CD8-positive, alpha-beta memory T cell (primary cell): ENCODE measurements around the gene TSPY8. TPM values are rescaled to one million over a fixed set of nuclear protein-coding genes. Genes with fewer than 3 reads are reported as not detected.
"Not testable (repeated sequence)": the region's sequence is repeated elsewhere in the genome, so short reads cannot be mapped to it uniquely, and the experiment has no call there.

Experiments used
- CTCF ChIA-PET: fragments of 350-600 bp; sonication (Branson Sonifier 250); formaldehyde crosslinking; loops from one replicate; lab custom pipeline; 2021; ENCODE audit warnings: antibody characterized with exemption; lab: Charles Lee
- POLR2A ChIA-PET: fragments of 350-600 bp; sonication (Branson Sonifier 250); formaldehyde crosslinking; loops from one replicate; lab custom pipeline; 2021; ENCODE audit warnings: antibody characterized with exemption; lab: Charles Lee
- DNase-seq, 5 donors: peaks; one replicate each; pipeline versions ENCODE4 v3.0.0 to v3.0.0-alpha.2; 2020 to 2022; ENCODE audit warnings: mixed read lengths in 1 of 5
- H3K27ac ChIP-seq: one replicate; pipeline ENCODE4 v1.7.0; 2013; ENCODE audit warnings: low read depth, mild to moderate bottlenecking, low read length, moderate library complexity
- H3K27me3 ChIP-seq: 2 replicates; pipeline ENCODE4 v1.7.0; 2013; ENCODE audit warnings: low read length, mild to moderate bottlenecking; ENCODE audit not compliant: insufficient read depth, poor library complexity, severe bottlenecking
- H3K36me3 ChIP-seq: 2 replicates; pipeline ENCODE4 v1.7.0; 2013; ENCODE audit warnings: mild to moderate bottlenecking, low read length, moderate library complexity; ENCODE audit not compliant: insufficient read depth
- H3K4me1 ChIP-seq: 2 replicates; pipeline ENCODE4 v1.7.0; 2013; ENCODE audit warnings: mild to moderate bottlenecking, low read length, moderate library complexity; ENCODE audit not compliant: insufficient read depth
- H3K4me3 ChIP-seq: 2 replicates; pipeline ENCODE4 v1.7.0; 2013; ENCODE audit warnings: mild to moderate bottlenecking, low read length
- H3K9me3 ChIP-seq: 2 replicates; pipeline ENCODE4 v1.7.0; 2013; ENCODE audit warnings: mild to moderate bottlenecking, low read length
- H3K27ac Mint-ChIP-seq, 8 donors: one replicate each; pipeline ENCODE4 v1.8.0; 2020 to 2021; ENCODE audit warnings: mixed read lengths in 8 of 8, mild to moderate bottlenecking in 6 of 8, inconsistent platforms in 3 of 8, moderate library complexity in 3 of 8
- H3K27me3 Mint-ChIP-seq, 2 donors: one replicate each; pipeline ENCODE4 v1.8.0; 2020 to 2021; ENCODE audit warnings: mixed read lengths in 2 of 2, mild to moderate bottlenecking in 1 of 2, moderate library complexity in 1 of 2
- H3K36me3 Mint-ChIP-seq, 3 donors: one replicate each; pipeline ENCODE4 v1.8.0; 2020 to 2021; ENCODE audit warnings: mixed read lengths in 3 of 3, inconsistent platforms in 1 of 3, mild to moderate bottlenecking in 1 of 3
- H3K4me1 Mint-ChIP-seq, 3 donors: one replicate each; pipeline ENCODE4 v1.8.0; 2020 to 2021; ENCODE audit warnings: mixed read lengths in 3 of 3, inconsistent platforms in 1 of 3, mild to moderate bottlenecking in 1 of 3
- H3K4me3 Mint-ChIP-seq, 7 donors: one replicate each; pipeline ENCODE4 v1.8.0; 2020 to 2021; ENCODE audit warnings: mixed read lengths in 7 of 7, mild to moderate bottlenecking in 6 of 7, moderate library complexity in 4 of 7, inconsistent platforms in 2 of 7
- H3K9me3 Mint-ChIP-seq, 5 donors: one replicate each; pipeline ENCODE4 v1.8.0; 2020 to 2022; ENCODE audit warnings: mixed read lengths in 5 of 5, mild to moderate bottlenecking in 3 of 5, moderate library complexity in 2 of 5, inconsistent platforms in 1 of 5
- polyA plus RNA-seq: library from polyadenylated mRNA; unstranded; fragments of 300-500 nt; fragmentation: Illumina TruSeq; gene quantifications from one replicate; pipeline ENCODE4 v1.2.3, GENCODE V29; 2021
- total RNA-seq, 2 experiments: library from RNA; stranded (reverse); gene quantifications; one replicate each; pipeline ENCODE4 v1.2.3, GENCODE V29; 2021

Gene TSPY8
- total RNA-seq (not detected), polyA plus RNA-seq (not detected)

DNA sequence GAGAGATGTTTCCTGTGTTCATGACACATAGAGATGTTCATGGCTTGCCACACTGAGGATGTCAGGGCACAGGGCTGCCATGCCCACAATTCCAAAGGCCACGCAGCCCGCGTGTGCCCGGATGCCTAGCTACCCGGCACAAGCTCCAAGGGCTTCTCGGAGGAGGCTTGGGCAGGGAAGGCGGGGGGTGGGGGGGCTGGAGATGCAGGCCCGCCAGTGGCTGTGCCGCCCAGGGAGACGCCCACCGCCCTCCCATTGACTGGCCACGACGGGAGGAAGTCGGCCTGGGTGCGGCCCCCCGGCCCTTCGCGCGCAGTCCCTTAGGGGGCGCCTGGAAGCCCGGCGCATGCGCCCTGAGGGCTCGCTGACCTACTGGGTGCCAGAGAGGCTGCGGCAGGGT, at the start of gene TSPY8:
Gene TSPY8 (plus strand): TSS at position 301 of the 400 bp plus-strand sequence. CDS start 46 bp downstream, at position 347.
- H3K36me3 Mint-ChIP-seq, CTCF ChIA-PET, H3K4me1 Mint-ChIP-seq: not testable (repeated sequence)

DNA sequence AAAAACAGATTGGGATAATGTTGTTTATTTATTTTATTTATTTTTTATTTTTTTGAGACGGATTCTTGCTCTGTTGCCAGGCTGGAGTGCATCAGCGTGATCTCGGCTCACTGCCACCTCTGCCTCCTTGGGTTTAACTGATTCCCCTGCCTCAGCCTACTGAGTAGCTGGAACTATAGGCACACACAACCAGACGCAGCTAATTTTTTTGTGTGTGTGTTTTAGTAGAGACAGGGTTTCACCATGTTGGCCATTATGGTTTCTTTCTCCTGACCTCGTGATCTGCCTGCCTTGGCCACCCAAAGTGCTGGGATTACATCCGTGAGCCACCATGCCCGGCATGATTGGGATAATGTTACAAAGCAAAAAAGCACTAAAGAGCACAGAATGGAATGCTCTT, 36.6 kb upstream of the TSPY8 start:
- Histone ChIP-seq H3K27me3 (no peaks in the 10 kb centered on the region), H3K27ac (no peak overlapping the region), H3K9me3 (no peaks in the 10 kb centered on the region), H3K4me1 (no peaks in the 10 kb centered on the region), H3K36me3 (no peaks in the 10 kb centered on the region), H3K4me3 (no peak overlapping the region)
- no peaks in the 10 kb centered on the region for H3K27me3 Mint-ChIP-seq
- CTCF ChIA-PET: no interaction called here
- H3K4me3 Mint-ChIP-seq: no peak overlapping the region
- H3K9me3 Mint-ChIP-seq: no peaks in the 10 kb centered on the region
- no peak for DNase-seq
- no peak overlapping the region for H3K27ac Mint-ChIP-seq
- no peaks in the 10 kb centered on the region for H3K4me1 Mint-ChIP-seq
- POLR2A ChIA-PET: no interaction called here
- H3K36me3 Mint-ChIP-seq: no peaks in the 10 kb centered on the region

More for the DNA sequence above, at the start of gene TSPY8:
- H3K9me3 Mint-ChIP-seq, H3K4me1 ChIP-seq, H3K4me3 Mint-ChIP-seq, H3K4me3 ChIP-seq, DNase-seq, H3K27ac Mint-ChIP-seq, H3K27ac ChIP-seq, H3K27me3 ChIP-seq, H3K27me3 Mint-ChIP-seq, POLR2A ChIA-PET, H3K9me3 ChIP-seq, H3K36me3 ChIP-seq: not testable (repeated sequence)

- H3K9me3 ChIP-seq, CTCF ChIA-PET, POLR2A ChIA-PET, H3K4me3 Mint-ChIP-seq, H3K27ac ChIP-seq, H3K36me3 ChIP-seq, H3K27ac Mint-ChIP-seq, H3K4me1 ChIP-seq, H3K4me1 Mint-ChIP-seq, H3K36me3 Mint-ChIP-seq, H3K27me3 Mint-ChIP-seq, H3K9me3 Mint-ChIP-seq, H3K27me3 ChIP-seq, H3K4me3 ChIP-seq, DNase-seq: not testable (repeated sequence)
Measured at GRCh38 chrY:9337164-9337563, 20.4 kb upstream of the TSPY8 start, which contains the start of gene TSPY4. Gene TSPY4 (plus strand): TSS chrY:9337464. CDS start chrY:9337510, 46 bp downstream.

DNA sequence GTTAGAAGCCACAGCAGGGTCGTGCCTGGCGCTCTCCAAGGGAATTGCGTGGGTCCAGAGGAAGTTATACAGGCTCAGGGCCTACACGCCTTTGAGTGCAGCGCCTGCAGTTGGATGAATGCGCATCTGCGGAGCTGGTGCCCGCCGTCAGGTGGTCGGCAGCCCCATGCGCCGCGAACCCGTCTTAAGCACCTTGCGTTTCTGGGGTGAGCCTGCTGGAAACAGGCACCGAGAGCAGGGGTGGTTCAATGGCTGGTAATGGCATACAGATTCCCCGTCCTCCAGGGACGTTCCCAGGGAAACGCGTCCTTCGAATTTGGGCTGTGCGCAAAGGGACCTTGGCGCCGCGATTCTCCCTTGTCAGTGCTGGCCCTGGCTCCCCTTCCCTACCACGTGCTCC, 38.9 kb downstream of the TSPY8 start:
- H3K36me3 ChIP-seq, H3K27me3 Mint-ChIP-seq, H3K4me3 ChIP-seq, CTCF ChIA-PET, H3K9me3 ChIP-seq, H3K4me1 ChIP-seq, H3K4me1 Mint-ChIP-seq, H3K36me3 Mint-ChIP-seq, H3K27me3 ChIP-seq, H3K27ac Mint-ChIP-seq, POLR2A ChIA-PET, H3K4me3 Mint-ChIP-seq, H3K27ac ChIP-seq, H3K9me3 Mint-ChIP-seq: not testable (repeated sequence)
- peak in 1 of 5 donors; percentile 30 for DNase-seq

DNA sequence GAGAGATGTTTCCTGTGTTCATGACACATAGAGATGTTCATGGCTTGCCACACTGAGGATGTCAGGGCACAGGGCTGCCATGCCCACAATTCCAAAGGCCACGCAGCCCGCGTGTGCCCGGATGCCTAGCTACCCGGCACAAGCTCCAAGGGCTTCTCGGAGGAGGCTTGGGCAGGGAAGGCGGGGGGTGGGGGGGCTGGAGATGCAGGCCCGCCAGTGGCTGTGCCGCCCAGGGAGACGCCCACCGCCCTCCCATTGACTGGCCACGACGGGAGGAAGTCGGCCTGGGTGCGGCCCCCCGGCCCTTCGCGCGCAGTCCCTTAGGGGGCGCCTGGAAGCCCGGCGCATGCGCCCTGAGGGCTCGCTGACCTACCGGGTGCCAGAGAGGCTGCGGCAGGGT, 40.5 kb downstream of the TSPY8 start, which contains the start of gene TSPY3:
Gene TSPY3 (plus strand): TSS at position 301 of the 400 bp plus-strand sequence. CDS start 46 bp downstream, at position 347.
- CTCF ChIA-PET, H3K27me3 Mint-ChIP-seq, H3K9me3 ChIP-seq, H3K27ac ChIP-seq, H3K4me1 ChIP-seq, H3K4me3 Mint-ChIP-seq, H3K36me3 Mint-ChIP-seq, H3K9me3 Mint-ChIP-seq, POLR2A ChIA-PET, H3K36me3 ChIP-seq, H3K4me1 Mint-ChIP-seq, H3K27ac Mint-ChIP-seq, DNase-seq, H3K27me3 ChIP-seq, H3K4me3 ChIP-seq: not testable (repeated sequence)

Other genes starting within 250 kb of the TSPY8 start
- gene TSPY4, start 20.3 kb upstream of the TSPY8 start, total RNA-seq: not detected
- not detected for gene TSPY4, start 20.3 kb upstream of the TSPY8 start, polyA plus RNA-seq
- not detected for gene TSPY3, start 40.6 kb downstream of the TSPY8 start, total RNA-seq
- gene TSPY3, start 40.6 kb downstream of the TSPY8 start, polyA plus RNA-seq: not detected
- not detected for gene TSPY1, start 109.2 kb downstream of the TSPY8 start, total RNA-seq
- not detected for gene TSPY1, start 109.2 kb downstream of the TSPY8 start, polyA plus RNA-seq
- not detected for gene TSPY9, start 129.5 kb downstream of the TSPY8 start, total RNA-seq
- gene TSPY9, start 129.5 kb downstream of the TSPY8 start, polyA plus RNA-seq: not detected
- not detected for gene TSPY10, start 170.1 kb downstream of the TSPY8 start, total RNA-seq
- gene TSPY10, start 170.1 kb downstream of the TSPY8 start, polyA plus RNA-seq: not detected